ENCODE results near the gene JARID2.

The JARID2 gene

DNA sequence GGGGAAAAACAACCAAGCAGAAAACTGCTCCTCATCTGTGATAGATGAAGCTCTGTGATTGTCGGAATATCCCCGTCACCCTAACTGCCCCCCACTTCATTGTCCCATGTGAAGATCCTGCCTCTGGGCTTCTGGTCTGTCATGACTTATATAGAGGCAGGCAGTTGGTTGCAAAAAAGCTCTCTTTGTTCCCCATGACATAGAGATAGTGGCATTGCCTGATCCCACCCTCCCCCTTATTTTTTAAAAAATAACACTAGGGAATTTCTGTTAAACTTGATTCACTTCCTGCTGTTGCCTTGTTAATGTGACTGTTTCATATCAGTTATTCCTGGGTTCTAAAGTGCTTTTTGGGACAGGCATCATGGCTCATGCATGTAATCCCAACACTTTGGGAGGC lies 203.1 kb downstream of the JARID2 start:
- DNase-seq, result no peak

DNA sequence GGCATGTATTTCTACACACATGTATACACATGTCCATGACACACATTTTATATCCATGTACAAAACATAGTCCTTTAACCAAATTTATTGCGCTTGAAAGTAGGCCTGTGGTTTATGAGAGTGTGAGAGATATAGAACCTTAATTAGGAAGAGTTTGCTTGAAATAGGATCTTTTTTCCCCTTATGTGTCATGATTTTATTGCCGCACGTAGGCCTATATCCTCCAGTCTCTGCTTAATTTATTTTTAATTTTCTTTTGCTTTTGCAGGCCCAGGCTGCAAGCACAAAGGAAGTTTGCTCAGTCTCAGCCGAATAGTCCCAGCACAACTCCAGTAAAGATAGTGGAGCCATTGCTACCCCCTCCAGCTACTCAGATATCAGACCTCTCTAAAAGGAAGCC lies 205.9 kb downstream of the JARID2 start:
- DNase-seq, result no peak

DNA sequence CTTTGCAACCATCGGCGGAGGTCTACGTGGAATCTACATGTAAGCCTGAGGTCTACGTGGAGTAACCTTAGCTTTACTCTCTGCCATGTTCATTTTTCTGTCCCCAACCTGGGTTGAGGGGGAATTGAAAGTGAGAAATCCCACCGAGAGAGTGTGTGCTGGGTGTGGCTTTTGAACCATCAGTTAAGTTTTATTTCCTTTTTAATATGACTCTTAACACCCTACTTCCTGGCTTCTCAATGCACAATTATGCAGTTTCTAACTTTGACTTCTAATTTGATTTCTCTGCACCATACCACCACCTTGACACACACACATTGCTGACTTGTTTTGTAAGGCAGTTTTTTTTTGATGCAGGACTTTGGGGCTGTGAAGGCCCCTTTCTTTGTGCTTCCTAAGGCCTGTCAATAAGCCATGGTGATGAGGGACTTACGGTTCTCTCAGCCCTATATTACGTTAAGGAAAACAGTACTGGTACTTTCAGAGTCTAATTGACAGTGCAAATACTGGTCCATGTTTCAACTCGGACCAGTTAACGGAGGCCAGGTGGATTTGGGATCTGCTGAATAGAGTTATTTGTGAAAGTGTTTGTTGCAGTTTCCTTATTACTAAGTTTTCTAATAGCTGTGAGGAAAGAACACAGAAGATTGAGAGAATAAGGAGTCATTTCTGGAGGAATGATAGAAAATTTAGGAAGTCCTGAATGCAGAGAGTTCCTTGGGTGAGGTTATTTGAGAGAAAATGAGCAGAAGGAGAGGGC lies 206.5 kb downstream of the JARID2 start:
- DNase-seq, result no peak

DNA sequence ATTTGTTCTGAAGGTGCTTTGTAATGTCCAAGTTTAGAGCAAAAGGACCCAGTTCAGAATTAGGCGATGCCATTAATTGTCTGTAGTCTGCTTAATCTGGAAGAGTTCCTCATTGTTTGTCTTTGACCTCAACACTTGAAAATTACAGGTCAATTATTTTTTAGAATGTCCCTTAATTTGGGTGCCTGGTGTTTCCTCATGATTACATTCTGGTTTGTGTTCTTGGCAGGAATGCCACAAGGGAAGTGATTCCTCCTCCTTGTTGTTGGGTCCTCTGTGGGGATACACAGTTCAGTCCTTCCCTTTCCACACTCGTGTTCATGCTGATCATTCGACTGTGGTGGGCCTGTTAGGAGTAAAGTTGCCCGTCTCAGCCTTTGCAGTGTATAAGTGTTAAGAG lies 207.3 kb downstream of the JARID2 start:
- no peak for DNase-seq

DNA sequence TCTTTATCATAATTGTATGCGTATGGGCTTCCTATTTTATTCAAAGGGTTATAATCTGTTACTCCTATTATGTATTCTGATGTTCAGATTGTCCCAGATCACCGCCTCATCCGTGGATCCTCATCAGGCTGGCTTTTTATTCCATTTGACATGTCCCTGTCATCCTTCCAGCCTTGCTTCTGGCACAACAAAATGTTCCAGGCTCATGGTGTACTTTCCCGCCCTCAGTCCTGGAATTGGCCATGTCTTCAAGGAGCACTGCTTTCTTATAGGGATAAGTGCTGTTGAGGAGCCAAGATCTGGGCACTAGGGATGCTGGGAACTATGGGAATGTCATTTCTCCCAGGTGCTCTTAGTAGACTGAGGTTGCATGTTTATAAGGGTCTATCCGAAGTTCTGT lies 207.8 kb downstream of the JARID2 start:
- DNase-seq, result no peak

DNA sequence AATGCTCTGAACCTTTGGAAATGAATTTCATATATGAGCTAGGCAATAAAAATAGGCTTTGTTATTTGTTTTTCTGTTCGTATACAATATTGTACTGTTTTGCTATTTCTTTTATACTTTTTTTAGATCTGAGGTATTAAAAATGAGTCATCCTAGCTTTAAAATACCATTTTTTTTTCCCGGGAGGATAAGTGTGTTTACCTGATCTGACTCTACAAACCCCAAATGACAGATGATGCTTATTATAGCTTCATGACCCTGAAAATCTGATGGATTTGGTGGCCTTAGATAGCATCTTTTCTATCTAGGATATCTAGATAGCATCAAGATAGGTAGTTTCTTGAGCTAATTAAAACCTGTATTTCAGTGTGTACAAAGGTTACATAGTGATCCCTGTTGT lies 210.6 kb downstream of the JARID2 start:
- DNase-seq, result no peak

DNA sequence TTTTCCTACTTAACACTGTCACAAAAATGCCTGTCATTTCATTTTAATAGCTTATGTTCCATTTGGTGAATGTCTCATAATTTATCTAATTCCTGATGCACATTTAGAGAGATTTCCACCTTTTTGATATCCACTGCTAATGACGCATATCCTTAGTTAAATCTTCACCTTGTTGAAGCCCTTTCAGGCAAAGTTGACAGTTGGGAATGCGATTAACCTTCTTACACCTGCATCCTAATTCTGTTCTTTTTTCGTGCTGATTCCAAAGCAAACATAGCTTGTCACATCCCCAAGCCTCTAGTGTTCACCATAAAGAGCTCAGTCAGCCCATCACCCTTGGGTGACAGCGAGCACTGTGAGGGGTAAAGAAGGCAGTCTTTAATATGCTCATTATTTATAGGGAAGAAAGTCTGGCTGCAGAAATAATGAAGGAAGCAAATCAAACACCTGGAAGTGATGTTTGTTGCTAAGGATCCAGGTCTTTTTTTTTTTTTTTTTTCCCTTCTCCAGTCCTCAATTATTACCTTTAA lies 211.3 kb downstream of the JARID2 start:
- DNase-seq, result no peak

DNA sequence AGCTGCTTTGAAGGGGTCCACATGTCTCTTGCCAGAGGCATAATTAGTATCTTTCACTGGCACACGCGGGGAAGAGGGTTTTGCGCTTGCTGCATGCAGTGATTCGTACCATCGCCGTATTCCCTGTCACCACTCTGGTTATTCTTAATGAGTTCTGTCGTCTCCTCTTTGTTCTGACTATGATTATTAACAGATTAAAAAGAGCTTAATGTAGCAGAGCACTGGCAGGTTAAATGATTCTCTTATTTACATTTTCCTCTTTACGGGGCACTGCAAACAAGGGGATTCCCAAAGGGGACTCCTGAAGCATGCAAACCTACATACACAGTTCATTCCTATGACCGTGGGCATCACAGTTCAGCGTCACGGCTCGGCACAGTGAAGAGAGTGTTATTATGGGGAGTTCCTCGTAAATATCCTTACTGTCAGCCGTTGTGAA lies 212.2 kb downstream of the JARID2 start:
- DNase-seq, result no peak

DNA sequence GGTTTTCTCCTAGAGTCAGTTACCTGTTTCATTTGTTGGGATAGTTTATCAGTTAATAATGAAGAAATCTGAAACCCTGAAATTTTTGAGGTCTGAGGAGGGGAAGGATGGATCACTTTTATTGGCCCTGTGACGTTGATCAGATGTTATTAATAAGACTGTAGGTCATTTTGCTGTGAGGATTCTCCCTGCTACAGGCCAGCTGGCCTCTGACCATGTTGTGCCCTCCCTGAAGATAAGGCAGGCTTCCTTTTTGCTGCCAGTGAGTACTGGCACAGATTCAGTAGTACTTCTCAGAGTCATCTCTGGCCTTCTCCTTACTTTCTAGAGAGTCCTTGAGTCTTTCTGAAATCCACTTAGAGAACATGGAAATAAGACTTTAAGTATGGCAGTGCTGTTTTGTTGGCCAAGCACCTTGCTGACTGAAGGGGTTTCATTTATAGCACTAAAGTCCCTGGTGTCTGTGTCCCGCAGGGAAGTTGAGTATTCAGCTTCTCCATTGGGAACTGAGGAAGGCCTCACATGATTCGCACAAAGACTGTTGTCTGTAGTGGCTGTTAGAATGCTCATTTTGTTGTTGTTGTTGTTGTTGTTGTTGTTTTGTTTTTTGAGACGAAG lies 214.3 kb downstream of the JARID2 start:
- no peak for DNase-seq

DNA sequence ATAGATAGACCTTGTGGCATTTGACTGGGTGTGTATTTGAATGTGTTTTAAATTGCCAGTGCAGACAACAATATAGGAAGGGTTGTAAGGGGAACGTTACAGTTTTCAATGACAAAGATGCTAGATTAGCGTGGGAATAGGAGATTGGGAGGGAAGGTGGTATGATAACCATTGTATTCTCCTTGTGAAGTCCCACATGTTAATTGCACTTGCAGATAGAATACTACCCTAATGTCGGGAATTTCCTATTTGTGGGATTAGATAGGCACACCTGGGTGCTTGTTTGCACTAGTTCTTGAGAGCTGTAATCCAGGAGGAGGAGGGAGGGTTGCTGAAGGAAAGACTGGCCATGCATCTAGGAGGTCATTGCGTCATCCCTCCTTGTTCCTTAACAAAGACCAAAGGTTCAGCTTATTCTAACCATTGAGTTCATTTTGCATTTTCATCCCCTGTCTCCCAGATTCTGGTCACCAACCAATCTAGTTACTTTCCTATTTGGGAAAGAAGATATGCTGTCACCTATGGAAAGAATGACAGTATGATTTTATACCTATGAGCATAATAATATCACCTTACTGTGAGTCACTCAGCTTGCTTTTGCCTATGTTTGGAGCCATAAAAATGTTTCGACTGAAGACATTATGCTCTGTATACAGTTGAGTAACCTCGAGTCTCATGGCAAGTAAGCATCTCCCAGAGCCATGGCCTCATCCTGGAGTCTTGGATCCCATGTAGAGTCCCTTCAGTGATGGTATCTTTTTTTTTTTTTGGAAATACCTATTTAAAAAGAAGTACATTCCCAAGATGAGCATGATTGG lies 215.5 kb downstream of the JARID2 start:
- no peak for DNase-seq

DNA sequence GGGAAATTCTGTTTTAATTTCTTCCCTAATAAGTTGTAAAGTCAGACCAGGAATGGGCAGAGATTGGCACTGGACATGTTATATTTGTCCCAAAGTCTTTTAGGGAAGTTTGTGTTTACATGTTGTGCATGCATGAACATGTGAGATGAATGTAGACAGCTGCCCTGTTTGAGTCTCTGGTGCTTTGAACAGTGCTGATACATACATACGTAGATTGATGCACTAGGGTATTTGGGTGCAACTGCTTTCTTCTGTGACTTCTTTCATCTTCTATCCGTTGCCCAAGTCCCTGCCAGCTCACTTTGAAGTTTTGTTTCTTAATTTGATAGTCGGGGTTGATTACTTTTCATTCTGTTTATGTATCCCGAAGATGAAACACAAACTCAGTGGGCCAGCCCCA lies 216.4 kb downstream of the JARID2 start:
- DNase-seq, result no peak

DNA sequence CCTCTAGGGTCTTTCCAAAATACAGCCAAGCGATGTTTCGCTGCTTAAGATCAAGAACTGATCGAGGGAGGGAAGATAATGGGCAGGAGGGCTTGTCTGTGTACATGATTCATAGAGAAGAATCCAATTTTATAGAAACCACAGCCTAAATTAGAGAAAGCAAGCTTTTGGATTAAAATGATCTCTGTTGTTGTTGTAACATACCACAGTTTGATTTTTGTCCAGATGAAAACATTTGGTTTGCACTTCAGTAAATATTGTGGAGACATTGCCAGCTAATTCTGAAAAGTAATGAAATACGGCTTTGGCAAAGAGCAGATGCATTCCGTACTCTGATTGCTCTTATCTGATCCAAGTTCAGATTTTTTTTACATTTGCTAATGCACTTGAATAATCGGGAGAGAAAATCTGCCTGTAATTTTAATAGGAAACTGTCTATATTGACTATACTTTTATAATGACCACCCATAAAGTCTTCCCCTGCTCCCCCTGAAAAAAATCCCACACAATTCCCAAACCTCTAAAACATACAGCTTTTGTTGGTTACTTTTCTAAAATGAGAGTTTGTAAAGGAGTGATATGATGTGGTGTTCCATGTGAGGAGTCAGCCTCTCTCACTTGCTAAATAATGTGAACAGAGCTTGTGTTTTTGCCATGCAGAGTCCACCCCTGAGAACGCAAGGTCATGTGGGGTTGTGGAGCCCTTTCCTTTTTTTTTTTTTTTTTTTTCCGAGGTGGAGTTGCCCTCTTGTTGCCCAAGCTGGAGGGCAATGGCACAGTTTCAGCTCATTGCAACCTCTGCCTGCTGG lies 217.1 kb downstream of the JARID2 start:
- no peak for DNase-seq

DNA sequence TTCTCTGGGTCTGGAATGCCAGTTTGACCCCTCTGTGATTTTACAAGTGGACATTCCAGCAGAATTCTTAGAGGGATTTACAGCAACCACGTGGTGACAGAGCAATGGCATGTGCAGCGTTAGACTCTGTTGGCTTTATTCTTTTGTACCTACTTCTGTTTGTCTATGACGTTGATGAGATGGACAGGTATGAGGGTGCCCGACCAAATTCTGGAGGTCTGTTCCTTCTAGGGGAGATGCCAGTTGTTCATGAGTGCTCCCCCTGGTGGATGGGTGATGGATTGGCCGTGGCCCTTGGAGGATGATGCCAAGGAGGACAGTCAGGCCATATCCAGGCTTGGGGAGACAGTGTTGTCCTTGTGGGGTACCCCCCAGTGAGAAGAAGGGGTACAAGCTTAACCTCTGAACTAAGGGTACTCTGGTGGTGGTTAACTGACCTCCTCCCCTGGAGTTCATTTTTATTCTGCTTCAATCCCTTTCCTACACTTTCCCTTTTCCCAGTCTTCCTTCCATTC lies 218.4 kb downstream of the JARID2 start:
- DNase-seq, result peak; percentile 79

DNA sequence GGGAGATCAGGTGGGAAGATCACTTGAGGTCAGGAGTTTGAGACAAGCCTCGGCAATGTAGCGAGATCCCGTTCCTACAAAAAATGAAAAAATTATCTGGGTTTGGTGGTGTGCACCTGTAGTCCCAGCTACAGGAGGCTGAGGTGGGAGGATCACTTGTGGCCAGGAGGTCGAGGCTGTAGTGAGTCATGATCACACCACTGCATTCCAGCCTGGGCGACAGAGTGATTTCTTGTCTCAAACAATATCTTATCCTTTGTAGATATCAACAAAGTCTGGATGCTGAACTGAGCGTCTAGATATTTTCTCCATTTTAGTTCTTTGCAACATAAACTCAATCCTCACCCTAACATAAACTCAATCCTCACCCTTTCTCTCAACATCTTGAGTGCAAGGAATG lies 219.3 kb downstream of the JARID2 start:
- no peak for DNase-seq

DNA sequence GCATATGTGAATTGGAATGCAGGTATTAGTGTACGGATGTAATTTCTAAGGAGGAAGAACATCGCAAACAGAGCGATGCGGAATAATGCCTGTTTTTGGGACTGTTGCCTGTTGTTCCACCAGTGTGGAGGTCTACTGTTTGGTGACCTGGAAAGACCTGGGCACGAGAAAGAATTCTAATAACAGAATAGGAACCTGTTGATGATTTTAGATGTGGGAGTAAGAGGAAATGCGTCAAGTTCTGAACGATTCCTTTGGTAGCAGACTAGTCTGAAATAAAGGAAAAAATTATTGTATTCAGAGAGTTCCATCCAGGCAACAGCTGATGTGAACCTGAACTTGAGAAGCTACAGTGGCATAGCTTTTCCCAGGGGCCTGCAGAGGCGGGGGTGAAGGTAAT lies 224.9 kb downstream of the JARID2 start:
- no peak for DNase-seq

DNA sequence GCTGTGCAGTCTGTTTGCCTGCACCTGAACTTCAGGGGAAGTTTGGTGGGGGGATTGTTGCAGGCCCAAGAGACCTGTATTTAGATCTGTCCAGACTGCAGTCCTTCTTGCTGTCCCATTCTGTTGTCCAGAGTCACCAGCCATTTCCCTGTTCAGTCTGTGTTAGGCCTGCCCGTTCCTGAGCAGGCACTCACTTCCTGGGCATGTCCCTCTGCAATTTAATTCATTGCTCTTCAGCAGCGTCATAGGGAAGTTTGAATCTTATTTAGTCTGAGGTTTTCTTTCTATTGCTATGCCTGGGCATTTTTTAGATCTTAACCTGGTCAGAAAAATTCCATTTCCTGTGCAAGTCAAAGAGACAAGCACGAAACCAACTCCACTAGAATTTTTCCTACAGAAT lies 226.8 kb downstream of the JARID2 start:
- DNase-seq, result no peak

DNA sequence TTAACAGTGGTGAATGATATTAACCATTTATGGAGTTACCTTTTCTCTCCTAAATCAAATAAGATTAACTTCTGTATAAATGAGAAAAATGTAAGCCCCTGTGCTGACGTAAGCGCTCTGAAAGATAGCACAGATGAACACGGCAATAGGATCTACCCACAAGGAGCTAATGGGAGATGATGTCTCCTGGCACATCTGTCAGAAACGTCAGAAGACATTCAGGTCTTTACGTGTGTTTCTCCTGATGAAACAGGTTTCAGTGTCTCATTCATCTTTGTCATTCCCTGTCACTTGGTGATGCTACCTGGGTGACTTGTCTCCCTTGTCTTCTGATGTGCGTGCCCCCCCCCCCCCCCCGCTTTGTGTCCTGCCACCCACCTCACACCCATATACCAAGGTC lies 227.3 kb downstream of the JARID2 start:
- DNase-seq, result no peak

DNA sequence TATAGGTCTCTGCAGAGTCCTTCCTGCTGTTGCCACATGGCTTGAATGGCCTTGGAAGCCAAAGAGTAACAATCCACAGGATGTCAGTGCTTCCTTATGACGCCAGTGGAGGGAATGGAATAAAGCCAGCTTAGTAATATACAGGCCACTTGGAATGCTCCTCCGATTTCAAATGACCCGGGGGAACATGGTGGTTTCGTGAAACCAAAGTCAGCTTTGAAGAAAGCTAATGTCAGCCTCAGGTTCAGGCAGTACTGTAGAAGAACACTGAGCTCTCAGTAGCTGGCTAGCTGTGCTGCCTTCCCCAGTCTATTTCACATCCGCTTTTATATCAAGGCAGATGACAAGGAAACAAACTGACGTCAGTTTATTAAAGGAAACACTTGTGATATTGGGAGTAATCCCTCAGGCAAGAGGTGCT lies 227.9 kb downstream of the JARID2 start:
- DNase-seq, result no peak

DNA sequence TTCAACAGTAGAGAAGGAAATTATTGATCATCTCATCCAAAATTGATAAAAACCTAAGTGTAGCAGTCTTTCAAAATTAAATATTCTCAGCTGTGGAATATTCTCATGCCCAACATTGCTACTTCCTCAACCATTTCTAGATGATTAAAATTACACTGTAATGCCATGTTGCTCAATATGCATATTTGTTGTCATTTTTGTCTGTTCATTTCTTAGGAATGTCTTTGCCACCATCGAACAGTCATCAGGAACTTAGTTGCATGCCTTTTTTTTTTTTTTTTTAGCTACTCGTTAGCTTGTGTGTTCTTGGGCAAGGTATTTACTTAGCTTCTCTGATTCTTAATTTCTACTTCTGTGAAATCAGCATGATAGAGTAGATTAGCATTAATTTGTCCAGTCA lies 228.3 kb downstream of the JARID2 start:
- no peak for DNase-seq

DNA sequence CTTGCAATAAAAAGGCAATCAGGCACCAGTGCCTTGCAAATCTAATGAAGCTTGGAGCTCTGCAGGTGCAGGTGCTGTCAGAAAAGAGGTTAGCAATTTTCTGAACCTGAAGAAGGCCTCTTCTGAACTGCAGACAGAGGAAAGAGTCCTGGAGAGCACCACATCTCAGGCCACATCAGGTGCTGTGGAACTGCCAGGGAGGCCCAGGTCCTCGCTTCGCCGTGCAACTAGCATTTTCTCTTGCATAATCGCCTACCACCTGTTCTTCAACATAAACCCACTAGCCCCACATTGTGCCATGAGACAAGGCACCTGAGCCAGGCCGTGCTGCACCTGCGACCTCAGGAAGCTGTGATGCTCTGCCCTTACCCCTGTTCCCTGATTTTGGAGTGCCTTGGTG lies 229.4 kb downstream of the JARID2 start:
- DNase-seq, result no peak

DNA sequence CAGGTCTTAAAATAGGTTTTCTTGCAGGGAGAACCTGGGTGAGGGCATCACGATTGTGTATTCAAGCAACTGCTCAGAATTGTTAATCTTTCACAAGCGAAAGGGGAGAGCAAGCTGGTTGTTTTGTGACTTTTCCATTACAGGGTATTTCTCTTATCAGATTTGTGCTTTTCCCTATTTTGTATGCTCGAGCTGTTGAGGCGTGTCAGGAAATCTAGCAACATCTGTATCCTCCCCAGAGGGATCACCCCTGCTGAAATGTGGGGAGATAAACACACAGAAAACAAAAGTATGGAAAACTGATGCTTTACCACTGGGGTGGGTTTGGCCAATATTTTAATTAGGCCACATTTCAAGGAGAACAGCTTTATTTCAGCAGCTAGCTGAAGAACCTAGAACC lies 230.0 kb downstream of the JARID2 start:
- no peak for DNase-seq

DNA sequence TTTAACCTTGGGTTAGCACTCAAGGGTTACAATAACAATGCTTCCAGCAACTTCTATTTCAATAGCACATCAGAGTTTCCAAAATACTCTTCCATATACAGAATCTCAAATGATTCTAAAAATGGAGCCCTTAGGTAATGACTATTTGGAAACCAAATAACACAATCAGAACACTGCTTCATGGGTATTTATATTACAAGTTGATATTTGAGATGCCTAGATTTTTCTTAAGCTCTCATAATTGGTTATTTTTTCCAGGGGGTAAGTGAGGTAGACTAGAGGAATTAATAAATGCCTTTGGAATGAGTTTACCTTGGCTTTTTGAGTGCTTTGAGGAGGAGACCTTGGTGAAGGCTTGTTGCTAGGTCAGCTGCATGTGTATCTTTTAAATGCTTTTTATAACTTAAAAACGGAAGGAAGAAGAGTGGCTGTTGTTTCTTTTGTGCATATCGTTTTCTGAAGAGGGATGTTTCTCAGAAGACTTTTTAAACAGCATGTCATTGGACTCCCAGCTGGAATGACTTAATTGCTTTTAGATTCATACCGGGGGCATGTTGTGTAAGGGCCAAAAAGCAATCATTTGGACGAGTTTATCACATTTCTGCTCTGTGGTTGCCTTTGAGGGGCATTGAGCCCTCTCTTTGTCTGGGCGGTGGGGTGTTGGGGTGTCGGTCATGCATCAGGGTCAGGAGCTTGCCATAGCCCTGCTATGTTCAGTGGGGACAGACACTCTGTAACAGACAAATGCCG lies 230.9 kb downstream of the JARID2 start:
- DNase-seq, result no peak

All from hematopoietic multipotent progenitor cell treated with erythropoietin and hydrocortisone succinate and interleukin-3 and kit ligand, for 6 days (in vitro differentiated cells).